Retina (tissue), 1 donor: ENCODE results near the gene CENPX.
"Not testable (repeated sequence)": the region's sequence is repeated elsewhere in the genome, so short reads cannot be mapped to it uniquely, and the experiment has no call there.

Experiments used
- DNase-seq: peaks from one replicate; pipeline ENCODE4 v3.0.0-alpha.2; 2016

Gene CENPX

GRCh38 chr17:81995463-81996231 is 27.0 kb downstream of the CENPX start:
- no peak for DNase-seq

GRCh38 chr17:81994593-81995462 is 27.9 kb downstream of the CENPX start:
- DNase-seq: no peak

- DNase-seq: no peak
Observed at GRCh38 chr17:81993729-81994592, 28.7 kb downstream of the CENPX start.

GRCh38 chr17:81992306-81993102 is 30.2 kb downstream of the CENPX start:
- DNase-seq: peak; percentile 69

GRCh38 chr17:81991684-81992305 is 30.9 kb downstream of the CENPX start:
- DNase-seq: peak; percentile 88

GRCh38 chr17:81990836-81991683 is 31.6 kb downstream of the CENPX start:
- DNase-seq: no peak

GRCh38 chr17:81987161-81987770 is 35.4 kb downstream of the CENPX start:
- no peak for DNase-seq

GRCh38 chr17:81986606-81987005 is 36.1 kb downstream of the CENPX start:
- no peak for DNase-seq

GRCh38 chr17:81984773-81985410 is 37.8 kb downstream of the CENPX start:
- no peak for DNase-seq

- no peak for DNase-seq
Observed at GRCh38 chr17:81983639-81984373, 38.9 kb downstream of the CENPX start.

GRCh38 chr17:81983011-81983638 is 39.6 kb downstream of the CENPX start:
- no peak for DNase-seq

- DNase-seq: not testable (repeated sequence)
Observed at GRCh38 chr17:81981511-81981910, 41.2 kb downstream of the CENPX start.

GRCh38 chr17:81980707-81981343 is 41.9 kb downstream of the CENPX start:
- DNase-seq: no peak

- DNase-seq: no peak
Observed at GRCh38 chr17:81980122-81980521, 42.6 kb downstream of the CENPX start.

- DNase-seq: no peak
Observed at GRCh38 chr17:81978524-81979298, 44.0 kb downstream of the CENPX start.

GRCh38 chr17:81977211-81977808 is 45.4 kb downstream of the CENPX start, which contains the start of gene ASPSCR1:
Gene ASPSCR1, plus strand, starts transcription at chr17:81977629. Its CDS starts 18 bp downstream, at chr17:81977647.
- DNase-seq: peak; percentile 91
